Heart left ventricle (tissue), 13 donors: ENCODE measurements around the gene CGB3.

Source experiments
- POLR2A ChIP-seq, 2 donors: fragments of 450-650 bp; IDR thresholded peaks; one replicate each; pipeline ENCODE4 v1.6.1; 2017; ENCODE audit warnings: antibody characterized with exemption in 2 of 2, mild to moderate bottlenecking in 2 of 2, moderate library complexity in 2 of 2
- TF ChIP-seq, protein P1 (sequence below), 12 donors: fragments of 200-600 bp; sonication (generic) in 4 of 12; IDR thresholded peaks; one replicate each; pipeline versions ENCODE4 v1.5.0 to v1.8.0; 2018 to 2022; ENCODE audit warnings: antibody characterized with exemption in 12 of 12, mild to moderate bottlenecking in 5 of 12
- donor health status: ischemic (EF 13 %, LVEDD 7.1; RV severe dilation, severe dysfunction).
- donor health status: DM: no; HTN: yes; CAD: no.
- donor health status: DM: no; HTN: no; CAD: no.
- donor health status: ischemic (EF 25% LVEDD 6.9; RV normal size, moderate dysfunction).
- donor health status: ischemic (EF 25% LVEDD 5.7; RV mildly dilated, moderate dysfunction).
- donor health status: ischemic (EF 35%, LVEDD 5.7; RV mildly dilated, moderate dysfunction).
- donor health status: nonischemic (EF 11% LVEDD 7.7; RV severe dilation, severe dysfunction).
- donor health status: DM: yes; HTN: yes; CAD: no.
- donor health status: PGD.
- donor health status: ischemic (EF 29% LVEDD 5.4; RV normal size, mild dysfunction).
- donor health status: nonischemic (EF 23%, LVEDD 6.1; RV moderate dilation, normal function).

DNA sequence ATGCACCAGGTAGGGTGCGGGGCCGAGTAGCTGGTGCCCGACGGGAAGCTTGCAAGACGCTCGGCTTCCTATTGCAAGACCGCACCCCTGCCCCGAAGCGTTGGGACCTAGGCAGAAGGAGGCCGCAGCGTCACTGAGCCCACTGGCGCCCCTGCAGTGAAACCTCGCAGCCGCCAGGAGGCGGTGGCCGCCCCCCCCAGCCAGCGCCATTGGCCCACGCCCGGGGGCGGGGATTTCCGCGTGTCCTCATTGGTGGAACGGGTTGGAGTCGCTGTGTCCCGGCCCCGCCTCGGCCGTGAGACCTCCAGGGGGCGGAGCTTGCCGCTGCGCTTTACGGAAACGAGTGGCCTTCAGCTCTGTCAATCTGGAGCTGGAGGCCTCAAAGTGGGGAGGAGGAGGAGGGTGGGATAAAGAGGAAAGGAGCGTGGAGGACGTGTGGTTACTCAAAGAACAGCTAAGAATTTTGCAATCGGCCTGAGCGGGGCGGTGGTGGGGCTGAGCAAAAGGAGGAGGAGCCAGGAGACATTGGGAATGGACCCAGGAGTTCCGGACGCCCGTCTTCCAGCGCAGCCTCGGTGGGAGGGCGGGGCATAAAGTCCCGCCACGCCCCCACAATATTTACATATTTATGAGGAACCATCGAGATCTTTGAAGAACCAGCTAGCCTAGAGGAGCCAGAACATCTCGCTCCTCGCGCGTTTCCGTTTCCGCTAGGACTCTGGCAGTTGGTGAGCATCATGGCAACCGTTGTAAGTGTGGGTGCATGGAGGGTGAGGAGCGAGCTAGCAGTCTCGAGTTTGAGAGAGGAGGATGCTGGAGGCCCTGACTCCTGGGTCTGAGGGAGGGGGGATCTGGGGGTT is 30.7 kb downstream of the CGB3 start, which contains the start of the genes GYS1 and RUVBL2:
- TF ChIP-seq, protein P1, sequence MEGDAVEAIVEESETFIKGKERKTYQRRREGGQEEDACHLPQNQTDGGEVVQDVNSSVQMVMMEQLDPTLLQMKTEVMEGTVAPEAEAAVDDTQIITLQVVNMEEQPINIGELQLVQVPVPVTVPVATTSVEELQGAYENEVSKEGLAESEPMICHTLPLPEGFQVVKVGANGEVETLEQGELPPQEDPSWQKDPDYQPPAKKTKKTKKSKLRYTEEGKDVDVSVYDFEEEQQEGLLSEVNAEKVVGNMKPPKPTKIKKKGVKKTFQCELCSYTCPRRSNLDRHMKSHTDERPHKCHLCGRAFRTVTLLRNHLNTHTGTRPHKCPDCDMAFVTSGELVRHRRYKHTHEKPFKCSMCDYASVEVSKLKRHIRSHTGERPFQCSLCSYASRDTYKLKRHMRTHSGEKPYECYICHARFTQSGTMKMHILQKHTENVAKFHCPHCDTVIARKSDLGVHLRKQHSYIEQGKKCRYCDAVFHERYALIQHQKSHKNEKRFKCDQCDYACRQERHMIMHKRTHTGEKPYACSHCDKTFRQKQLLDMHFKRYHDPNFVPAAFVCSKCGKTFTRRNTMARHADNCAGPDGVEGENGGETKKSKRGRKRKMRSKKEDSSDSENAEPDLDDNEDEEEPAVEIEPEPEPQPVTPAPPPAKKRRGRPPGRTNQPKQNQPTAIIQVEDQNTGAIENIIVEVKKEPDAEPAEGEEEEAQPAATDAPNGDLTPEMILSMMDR (IDR thresholded peaks at IDR 0.05): peak; percentile 92 to 100 (median 98)
- peak; percentile 77 to 98 for TF ChIP-seq POLR2A (IDR thresholded peaks at IDR 0.05)
